Measurements from ENCODE around the gene RNPEP. TPM values are rescaled to one million over a fixed set of nuclear protein-coding genes. Genes with fewer than 3 reads are reported as not detected.
"Not testable (repeated sequence)": the region's sequence is repeated elsewhere in the genome, so short reads cannot be mapped to it uniquely, and the experiment has no call there.

The RNPEP gene
- total RNA-seq, 1 donor from 2014 or later = 42.1 TPM

DNA sequence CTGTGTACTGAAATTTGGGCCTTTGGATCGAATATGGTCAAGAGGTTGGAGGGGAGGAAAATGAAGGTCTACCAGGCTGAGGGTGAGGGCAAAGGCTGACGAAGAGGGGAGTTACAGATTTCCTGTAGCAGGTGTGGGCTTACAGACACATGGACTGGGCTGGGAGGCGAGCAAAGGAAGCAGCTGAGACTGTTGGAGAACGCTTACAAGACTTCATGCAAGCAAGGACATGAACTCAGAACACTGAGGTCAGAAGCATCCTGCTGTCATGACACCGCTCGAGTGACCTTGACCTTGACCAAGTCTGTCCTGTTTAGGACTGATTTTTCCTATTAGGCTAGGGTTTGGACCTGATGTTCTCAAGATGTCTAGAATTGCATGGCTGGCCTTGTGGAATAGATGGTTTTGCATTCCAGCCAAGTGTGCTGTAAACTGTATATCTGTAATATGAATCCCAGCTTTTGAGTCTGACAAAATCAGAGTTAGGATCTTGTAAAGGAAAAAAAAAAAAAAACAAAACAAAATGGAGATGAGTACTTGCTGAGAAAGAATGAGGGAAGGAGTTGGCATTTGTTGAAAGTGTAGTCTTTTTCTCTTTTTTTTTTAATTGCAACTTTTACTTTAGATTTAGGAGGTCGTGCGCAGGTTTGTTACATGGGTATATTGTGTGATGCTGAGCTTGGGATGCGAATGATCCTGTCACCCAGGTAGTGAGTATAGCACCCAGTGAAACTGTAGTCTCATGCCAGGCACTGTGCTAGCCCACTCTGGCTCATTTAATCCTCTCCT, 33.8 kb downstream of the RNPEP start:
- TF ChIP-seq, protein P1, sequence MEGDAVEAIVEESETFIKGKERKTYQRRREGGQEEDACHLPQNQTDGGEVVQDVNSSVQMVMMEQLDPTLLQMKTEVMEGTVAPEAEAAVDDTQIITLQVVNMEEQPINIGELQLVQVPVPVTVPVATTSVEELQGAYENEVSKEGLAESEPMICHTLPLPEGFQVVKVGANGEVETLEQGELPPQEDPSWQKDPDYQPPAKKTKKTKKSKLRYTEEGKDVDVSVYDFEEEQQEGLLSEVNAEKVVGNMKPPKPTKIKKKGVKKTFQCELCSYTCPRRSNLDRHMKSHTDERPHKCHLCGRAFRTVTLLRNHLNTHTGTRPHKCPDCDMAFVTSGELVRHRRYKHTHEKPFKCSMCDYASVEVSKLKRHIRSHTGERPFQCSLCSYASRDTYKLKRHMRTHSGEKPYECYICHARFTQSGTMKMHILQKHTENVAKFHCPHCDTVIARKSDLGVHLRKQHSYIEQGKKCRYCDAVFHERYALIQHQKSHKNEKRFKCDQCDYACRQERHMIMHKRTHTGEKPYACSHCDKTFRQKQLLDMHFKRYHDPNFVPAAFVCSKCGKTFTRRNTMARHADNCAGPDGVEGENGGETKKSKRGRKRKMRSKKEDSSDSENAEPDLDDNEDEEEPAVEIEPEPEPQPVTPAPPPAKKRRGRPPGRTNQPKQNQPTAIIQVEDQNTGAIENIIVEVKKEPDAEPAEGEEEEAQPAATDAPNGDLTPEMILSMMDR (IDR thresholded peaks at IDR 0.05) = no peak
- H3K4me1 Mint-ChIP-seq (ENCODE audit: low read depth) = peaks cover 2% of the 10 kb centered on the region
- H3K27ac Mint-ChIP-seq (ENCODE audit: unreplicated experiment) = no peak overlapping the region

GRCh38 chr1:202016811-202017748, 34.6 kb downstream of the RNPEP start:
- Mint-ChIP-seq H3K9me3 (ENCODE audit: low read depth) (no peaks in the 10 kb centered on the region), H3K36me3 (ENCODE audit: low read depth) (no peaks in the 10 kb centered on the region), H3K4me1 (ENCODE audit: low read depth) (peaks cover 2% of the 10 kb centered on the region), H3K4me3 (ENCODE audit: unreplicated experiment) (no peak overlapping the region), H3K27me3 (ENCODE audit: low read depth) (no peaks in the 10 kb centered on the region), H3K27ac (ENCODE audit: unreplicated experiment) (no peak overlapping the region)
- DNase-seq (ENCODE audit: low spot score) = no peak
- TF ChIP-seq, protein P1 (IDR thresholded peaks at IDR 0.05) = no peak

More for the DNA sequence above, 33.8 kb downstream of the RNPEP start:
- H3K9me3 Mint-ChIP-seq (ENCODE audit: low read depth) = no peaks in the 10 kb centered on the region
- no peaks in the 10 kb centered on the region for H3K36me3 Mint-ChIP-seq (ENCODE audit: low read depth)
- H3K27me3 Mint-ChIP-seq (ENCODE audit: low read depth) = no peaks in the 10 kb centered on the region
- no peak for DNase-seq (ENCODE audit: low spot score)
- H3K4me3 Mint-ChIP-seq (ENCODE audit: unreplicated experiment) = no peak overlapping the region

- no peak overlapping the region for H3K27ac Mint-ChIP-seq (ENCODE audit: unreplicated experiment)
- no peaks in the 10 kb centered on the region for H3K9me3 Mint-ChIP-seq (ENCODE audit: low read depth)
- no peaks in the 10 kb centered on the region for H3K27me3 Mint-ChIP-seq (ENCODE audit: low read depth)
- DNase-seq (ENCODE audit: low spot score) = no peak
- H3K36me3 Mint-ChIP-seq (ENCODE audit: low read depth) = no peaks in the 10 kb centered on the region
- TF ChIP-seq, protein P1 (IDR thresholded peaks at IDR 0.05) = no peak
- peaks cover 5% of the 10 kb centered on the region for H3K4me1 Mint-ChIP-seq (ENCODE audit: low read depth)
- H3K4me3 Mint-ChIP-seq (ENCODE audit: unreplicated experiment) = no peak overlapping the region
Observed at GRCh38 chr1:202017749-202018467, 35.5 kb downstream of the RNPEP start.

GRCh38 chr1:202018468-202019234, 36.2 kb downstream of the RNPEP start:
- Mint-ChIP-seq H3K27ac (ENCODE audit: unreplicated experiment) (no peak overlapping the region), H3K4me3 (ENCODE audit: unreplicated experiment) (no peak overlapping the region)
- no peak for DNase-seq (ENCODE audit: low spot score)

GRCh38 chr1:202019235-202019558, 36.7 kb downstream of the RNPEP start:
- H3K9me3 Mint-ChIP-seq (ENCODE audit: low read depth); H3K27me3 Mint-ChIP-seq (ENCODE audit: low read depth); H3K36me3 Mint-ChIP-seq (ENCODE audit: low read depth); H3K4me3 Mint-ChIP-seq (ENCODE audit: unreplicated experiment); H3K4me1 Mint-ChIP-seq (ENCODE audit: low read depth); H3K27ac Mint-ChIP-seq (ENCODE audit: unreplicated experiment); DNase-seq (ENCODE audit: low spot score): not testable (repeated sequence)

More at GRCh38 chr1:202018468-202019234, 36.2 kb downstream of the RNPEP start:
- H3K9me3 Mint-ChIP-seq (ENCODE audit: low read depth) = no peaks in the 10 kb centered on the region
- TF ChIP-seq, protein P1 (IDR thresholded peaks at IDR 0.05) = no peak
- peaks cover 6% of the 10 kb centered on the region for H3K4me1 Mint-ChIP-seq (ENCODE audit: low read depth)
- H3K36me3 Mint-ChIP-seq (ENCODE audit: low read depth) = no peaks in the 10 kb centered on the region
- no peaks in the 10 kb centered on the region for H3K27me3 Mint-ChIP-seq (ENCODE audit: low read depth)

All from chondrocyte (in vitro differentiated cells).